DOHH2 (cell line): ENCODE measurements around the gene APBA3.

Experiments used
- CTCF ChIP-seq: fragments of 200-600 bp; sonication (generic); IDR thresholded peaks from one replicate; pipeline ENCODE4 v1.5.1; 2014; ENCODE audit warnings: antibody characterized with exemption, mild to moderate bottlenecking, low read depth, low read length; ENCODE audit not compliant: poor library complexity, severe bottlenecking
- EZH2phosphoT487 ChIP-seq: fragments of 200-600 bp; sonication (generic); IDR thresholded peaks from 2 replicates; pipeline ENCODE4 v1.6.1; 2017; ENCODE audit warnings: borderline replicate concordance, mild to moderate bottlenecking, antibody characterized with exemption, low read length, moderate library complexity, mixed read lengths

GRCh38 chr19:3778104-3778867 lies 16.8 kb upstream of the APBA3 start:
- no peak for TF ChIP-seq CTCF
- TF ChIP-seq EZH2phosphoT487: no peak
